Germinal center (tissue), 1 donor: ENCODE measurements around the gene BACH1.
A peak's percentile ranks its signal among the peaks of the same experiment; 100 is the strongest.
"Not testable (repeated sequence)": the region's sequence is repeated elsewhere in the genome, so short reads cannot be mapped to it uniquely, and the experiment has no call there.

Experiments used
- DNase-seq: peaks from one replicate; pipeline ENCODE4 v3.0.0; 2012; ENCODE audit warnings: mixed read lengths, low spot score

Gene BACH1

GRCh38 chr21:29298348-29299045, at the start of gene BACH1:
Gene BACH1, plus strand, starts transcription at chr21:29298922. Its CDS starts 22,359 bp downstream, at chr21:29321281.
- peak; percentile 92 for DNase-seq

- DNase-seq, result not testable (repeated sequence)
These were observed 49.4 kb upstream of the BACH1 start for GRCh38 chr21:29249289-29249688.

DNA sequence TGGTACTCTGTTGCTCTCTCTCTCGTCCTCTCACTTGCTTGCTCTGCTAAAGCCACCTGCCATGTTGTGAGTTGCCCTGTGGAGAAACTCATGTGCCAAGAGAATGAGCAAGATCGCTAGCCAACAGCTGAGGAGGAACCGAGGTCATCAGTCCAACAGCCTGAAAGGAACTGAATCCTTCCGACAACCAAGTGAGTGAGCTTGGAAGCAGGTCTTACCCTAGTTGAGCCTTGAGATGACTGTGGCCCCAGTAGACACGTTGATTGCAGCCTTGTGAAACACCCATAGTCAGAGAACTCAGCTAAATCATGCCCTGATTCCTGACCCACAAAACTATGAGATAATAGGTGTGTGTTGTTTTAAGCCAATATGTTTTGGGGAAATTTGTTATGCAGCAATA, 48.1 kb upstream of the BACH1 start:
- no peak for DNase-seq

DNA sequence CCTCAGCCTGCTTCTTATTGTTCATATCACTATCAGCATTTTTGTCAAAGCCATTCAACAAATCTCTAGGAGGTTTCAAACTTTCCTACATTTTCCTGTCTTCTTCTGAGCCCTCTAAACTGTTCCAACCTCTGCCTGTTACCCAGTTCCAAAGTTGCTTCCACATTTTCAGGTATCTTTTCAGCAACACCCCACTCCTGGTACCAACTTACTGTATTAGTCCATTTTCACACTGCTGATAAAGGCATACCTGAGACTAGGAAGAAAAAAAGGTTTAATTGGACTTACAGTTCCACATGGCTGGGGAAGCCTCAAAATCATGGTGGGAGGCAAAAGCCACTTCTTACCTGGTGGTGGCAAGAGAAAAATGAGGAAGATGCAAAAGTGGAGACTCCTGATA, 44.9 kb upstream of the BACH1 start:
- not testable (repeated sequence) for DNase-seq

DNA sequence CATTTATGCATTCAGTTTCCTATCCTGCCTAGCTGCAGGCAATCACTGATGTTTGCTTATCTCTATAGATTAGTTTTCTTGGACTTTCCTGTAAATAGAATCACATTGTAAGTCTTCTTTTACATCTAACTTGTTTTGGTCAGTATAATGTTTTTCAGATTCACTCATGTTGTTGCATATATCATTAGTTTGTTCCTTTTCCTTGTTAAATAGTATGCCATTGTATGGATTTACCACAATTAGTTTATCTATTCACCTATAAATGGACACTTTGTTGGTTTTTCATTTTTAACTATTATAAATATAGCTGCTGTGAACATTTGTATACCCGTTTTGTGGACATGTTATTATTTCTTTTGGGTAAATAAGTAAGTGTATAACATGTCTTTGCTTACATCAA, 44.2 kb upstream of the BACH1 start:
- DNase-seq, result no peak

- DNase-seq, result no peak
These were observed 42.4 kb upstream of the BACH1 start for GRCh38 chr21:29256126-29256910.

- no peak for DNase-seq
These were observed 41.0 kb upstream of the BACH1 start for GRCh38 chr21:29257701-29258100.

DNA sequence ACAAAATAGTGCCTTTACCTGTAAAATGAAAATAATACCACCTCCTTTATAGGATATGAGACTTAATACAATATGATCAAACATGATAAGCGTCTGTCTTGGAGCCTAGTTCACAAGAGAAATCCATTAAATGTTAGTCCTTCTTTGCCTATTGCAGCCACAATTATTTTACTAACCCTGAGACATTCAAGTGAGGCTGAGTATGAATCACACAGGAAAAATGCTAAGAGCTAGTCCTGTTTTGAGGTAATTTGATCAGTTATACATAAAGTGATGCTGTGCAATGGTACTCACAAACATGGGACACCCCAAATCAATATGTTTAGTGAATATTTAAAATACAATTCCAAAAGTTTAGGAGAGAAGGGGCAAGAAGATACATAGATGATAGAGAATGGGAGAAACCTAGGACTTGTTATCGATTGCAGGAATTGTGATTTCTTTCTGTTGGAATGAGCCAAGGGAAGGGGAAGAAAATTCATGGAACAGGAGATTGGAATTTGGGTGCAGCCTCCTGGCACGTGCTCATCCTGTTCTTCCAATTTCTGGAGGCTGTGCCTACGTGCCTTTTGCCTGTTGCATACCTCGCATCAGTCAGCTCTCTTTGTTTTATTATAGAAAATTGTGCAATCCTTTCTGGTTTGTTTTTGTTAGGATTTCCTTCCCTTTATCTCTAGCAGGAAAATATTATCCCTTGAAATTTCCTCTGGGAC, 39.9 kb upstream of the BACH1 start:
- DNase-seq, result no peak

DNA sequence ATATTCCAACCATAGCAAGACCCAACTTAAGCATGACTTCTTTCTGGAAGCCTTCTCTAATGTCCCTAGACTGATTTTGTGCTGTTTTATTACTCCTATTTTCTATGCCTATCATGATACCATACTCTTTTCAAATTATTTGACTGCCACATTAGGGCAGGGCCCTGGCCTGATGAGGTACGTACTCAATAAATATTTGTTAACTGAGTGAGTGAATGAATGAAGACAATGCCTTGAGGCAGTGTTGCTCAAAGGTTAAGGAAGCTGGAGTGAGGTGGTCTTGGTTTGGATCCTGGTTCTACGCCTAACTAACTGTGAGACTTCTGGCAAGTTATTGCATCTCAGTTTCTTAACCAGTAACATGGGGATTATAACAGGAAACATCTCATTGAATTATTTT, 38.3 kb upstream of the BACH1 start:
- no peak for DNase-seq

- DNase-seq, result no peak
These were observed 36.9 kb upstream of the BACH1 start for GRCh38 chr21:29261555-29262540.

- DNase-seq, result no peak
These were observed 34.0 kb upstream of the BACH1 start for GRCh38 chr21:29264721-29265120.

DNA sequence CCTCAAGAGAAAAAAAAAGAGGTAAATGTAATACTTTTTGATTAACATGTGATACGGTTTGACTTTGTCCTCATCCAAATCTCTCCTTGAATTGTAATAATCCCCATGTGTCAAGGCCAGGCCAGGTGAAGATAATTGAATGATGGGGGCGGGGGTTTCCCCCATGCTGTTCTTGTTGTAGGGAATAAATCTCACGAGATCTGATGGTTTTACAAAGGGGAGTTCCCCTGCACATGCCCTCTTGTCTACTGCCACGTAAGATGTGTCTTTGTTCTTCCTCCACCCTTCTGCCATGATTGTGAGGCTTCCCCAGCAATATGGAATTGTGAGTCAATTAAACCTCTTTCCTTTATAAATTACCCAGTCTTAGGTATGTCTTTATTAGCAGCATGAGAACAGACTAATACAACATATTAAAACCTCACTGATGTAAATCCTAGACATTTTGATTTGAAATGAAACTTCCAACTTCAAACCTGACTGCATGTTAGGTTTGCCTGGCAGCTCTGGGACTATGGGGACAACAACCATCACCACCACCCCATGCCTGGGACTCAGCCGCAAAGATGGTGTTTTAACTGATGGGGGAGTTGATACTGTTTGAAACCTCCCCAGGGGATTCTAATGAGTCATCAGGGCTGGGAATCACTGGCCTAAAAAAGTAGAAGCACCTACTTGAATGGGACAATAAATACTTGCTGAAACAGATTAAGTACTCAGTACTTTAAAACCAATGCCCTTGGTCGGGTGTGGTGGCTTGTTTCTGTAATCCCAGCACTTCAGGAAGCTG, 32.8 kb upstream of the BACH1 start:
- DNase-seq, result no peak

- DNase-seq, result no peak
These were observed 31.1 kb upstream of the BACH1 start for GRCh38 chr21:29267666-29268065.

DNA sequence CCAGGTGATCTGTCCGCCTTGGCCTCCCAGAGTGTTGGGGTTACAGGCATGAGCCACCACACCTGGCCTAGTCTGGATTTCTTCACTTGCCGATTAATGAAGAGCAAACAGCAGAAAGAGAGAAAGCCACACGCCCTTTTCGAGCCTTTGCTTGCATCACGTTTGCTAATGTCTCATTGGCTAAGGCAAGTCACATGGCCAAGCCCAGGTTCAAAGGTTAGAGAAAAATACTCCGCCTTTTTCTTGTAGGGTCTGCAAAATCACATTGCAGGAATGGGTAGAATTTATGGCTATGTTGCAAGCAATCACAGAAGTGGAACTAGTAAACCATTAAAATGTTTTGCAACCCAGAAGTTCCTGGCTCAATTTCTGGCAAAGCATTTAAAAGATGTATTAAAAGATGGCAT, 26.8 kb upstream of the BACH1 start:
- DNase-seq, result no peak

DNA sequence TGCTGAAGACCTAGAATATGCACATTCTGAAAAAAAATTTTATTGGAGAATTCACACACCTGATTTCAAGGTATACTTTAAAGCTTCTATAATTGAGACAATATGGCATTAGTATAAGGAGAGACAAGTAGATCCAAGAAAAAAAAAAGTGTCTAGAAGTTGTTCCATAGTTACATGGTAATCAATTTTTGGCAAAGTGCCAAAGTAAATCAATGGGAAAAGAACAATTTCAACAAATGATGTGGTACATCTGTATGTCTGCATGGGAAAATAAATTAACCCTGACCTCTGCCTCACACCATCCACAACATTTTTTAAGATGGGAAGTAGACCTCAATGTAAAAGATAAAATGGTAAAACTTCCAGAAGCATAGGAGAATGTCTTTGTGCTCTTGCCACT, 21.3 kb upstream of the BACH1 start:
- no peak for DNase-seq

DNA sequence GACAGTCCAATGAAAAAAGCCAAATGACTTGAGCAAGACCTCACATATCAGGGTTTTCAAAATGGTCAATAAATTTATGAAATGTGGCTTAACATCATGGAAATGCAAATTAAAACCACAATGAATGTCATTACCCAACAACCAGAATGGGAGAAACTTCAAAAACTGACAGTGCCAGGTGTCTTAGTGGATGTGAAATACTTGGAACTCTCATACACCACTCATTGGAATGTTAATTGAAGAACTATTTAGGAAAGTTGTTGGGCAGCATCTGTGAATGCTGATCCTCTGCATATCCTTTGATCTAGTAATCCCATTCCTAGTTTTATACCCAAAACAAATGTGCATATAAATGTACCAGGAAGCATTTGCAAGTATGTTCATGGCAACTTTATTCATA, 19.2 kb upstream of the BACH1 start:
- DNase-seq, result no peak

DNA sequence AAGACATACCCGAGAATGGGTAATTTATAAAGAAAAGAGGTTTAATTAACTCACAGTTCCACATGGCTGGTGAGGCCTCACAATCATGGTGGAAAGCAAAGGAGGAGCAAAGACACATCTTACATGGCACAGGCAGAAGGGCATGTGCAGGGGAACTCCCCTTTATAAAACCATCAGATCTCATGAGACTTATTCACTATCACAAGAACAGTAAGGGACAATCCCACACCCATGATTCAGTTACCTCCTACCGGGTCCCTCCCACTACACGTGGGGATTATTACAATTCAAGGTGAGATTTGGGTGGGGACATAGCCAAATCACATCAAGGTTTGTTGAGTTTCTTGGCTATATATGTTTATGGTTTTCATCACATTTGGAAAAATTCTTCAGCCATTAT, 16.9 kb upstream of the BACH1 start:
- DNase-seq, result not testable (repeated sequence)

DNA sequence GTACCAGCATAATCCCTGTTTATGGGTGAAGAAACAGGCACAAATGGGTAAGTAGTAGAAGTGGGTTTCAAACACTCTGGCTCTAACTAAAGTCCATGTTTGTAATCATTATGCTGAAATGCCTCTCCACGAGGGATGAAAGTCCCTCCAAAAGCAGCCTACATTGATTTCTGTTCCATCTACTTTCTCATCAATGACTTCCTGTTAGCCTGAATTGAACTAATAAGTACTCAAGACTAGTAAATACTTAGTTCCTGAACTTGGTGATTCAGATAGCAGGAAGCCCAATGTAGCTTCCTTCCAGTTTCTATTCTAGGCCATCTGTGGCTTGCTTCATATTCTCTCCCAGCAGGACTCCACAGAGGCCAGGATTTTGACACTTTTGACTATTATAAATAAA, 11.3 kb upstream of the BACH1 start:
- DNase-seq, result no peak

GRCh38 chr21:29288239-29288638, 10.5 kb upstream of the BACH1 start:
- no peak for DNase-seq

DNA sequence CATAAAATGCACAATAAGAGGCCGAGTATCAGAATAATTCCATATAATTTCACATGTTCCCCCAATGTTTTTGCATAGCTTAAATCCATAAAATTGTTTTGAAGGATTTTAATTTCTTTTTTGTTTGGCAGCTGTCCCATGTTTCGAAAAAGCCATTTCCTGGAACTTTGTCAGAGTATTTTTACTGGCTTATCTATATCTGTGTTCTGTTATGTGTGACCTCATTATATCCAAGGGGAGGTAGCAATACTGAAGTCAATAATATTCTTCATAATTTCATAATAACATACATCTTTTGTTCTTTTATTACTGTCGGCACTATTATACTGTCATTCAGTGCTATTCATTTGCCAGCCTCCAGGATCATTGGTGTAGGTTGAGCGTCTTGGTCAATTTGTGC, 9.4 kb upstream of the BACH1 start:
- DNase-seq, result no peak

GRCh38 chr21:29290240-29290639, 8.5 kb upstream of the BACH1 start:
- no peak for DNase-seq
